Dedifferentiated amniotic fluid mesenchymal stem cell (primary cell): ENCODE data around the gene EVA1B.

ENCODE experiments used
- DNase-seq: peaks from one replicate; pipeline ENCODE4 v3.0.0-alpha.2; 2016; ENCODE audit errors: extremely low spot score

Gene EVA1B

GRCh38 chr1:36320291-36320761 lies 3.1 kb downstream of the EVA1B start:
- no peak for DNase-seq

GRCh38 chr1:36309397-36309796 lies 14.0 kb downstream of the EVA1B start:
- no peak for DNase-seq

- no peak for DNase-seq
These were observed 15.7 kb downstream of the EVA1B start for GRCh38 chr1:36307601-36308330.

- DNase-seq = peak; percentile 85
These were observed 16.5 kb downstream of the EVA1B start for GRCh38 chr1:36306902-36307456.

- no peak for DNase-seq
These were observed 17.1 kb downstream of the EVA1B start, which contains the start of gene SH3D21 for GRCh38 chr1:36306210-36306901. TSS of gene SH3D21 (plus strand) at chr1:36306368. CDS start at chr1:36306421, 53 bp downstream.

- DNase-seq = no peak
These were observed 17.6 kb downstream of the EVA1B start for GRCh38 chr1:36305915-36306209.

- no peak for DNase-seq
These were observed 18.2 kb downstream of the EVA1B start for GRCh38 chr1:36304970-36305914.

- DNase-seq = no peak
These were observed 18.9 kb downstream of the EVA1B start for GRCh38 chr1:36304521-36304920.

GRCh38 chr1:36303650-36304360 lies 19.6 kb downstream of the EVA1B start:
- DNase-seq = no peak

GRCh38 chr1:36303244-36303643 lies 20.2 kb downstream of the EVA1B start:
- DNase-seq = no peak

GRCh38 chr1:36301220-36301619 lies 22.2 kb downstream of the EVA1B start:
- no peak for DNase-seq

GRCh38 chr1:36300526-36300925 lies 22.9 kb downstream of the EVA1B start:
- no peak for DNase-seq

- DNase-seq = no peak
These were observed 24.8 kb downstream of the EVA1B start for GRCh38 chr1:36298640-36299039.

- no peak for DNase-seq
These were observed 26.4 kb downstream of the EVA1B start for GRCh38 chr1:36297062-36297461.

GRCh38 chr1:36295390-36295789 lies 28.1 kb downstream of the EVA1B start:
- no peak for DNase-seq

- DNase-seq = no peak
These were observed 35.9 kb downstream of the EVA1B start for GRCh38 chr1:36287595-36287994.

- DNase-seq = no peak
These were observed 36.6 kb downstream of the EVA1B start for GRCh38 chr1:36286802-36287201.

GRCh38 chr1:36285443-36286101 lies 37.9 kb downstream of the EVA1B start:
- peak; percentile 88 for DNase-seq

- DNase-seq = no peak
These were observed 38.9 kb downstream of the EVA1B start for GRCh38 chr1:36284517-36284916.

GRCh38 chr1:36284061-36284460 lies 39.4 kb downstream of the EVA1B start:
- peak; percentile 16 for DNase-seq
